K562 (cell line): ENCODE results near the gene PPP1R13L. TPM values are rescaled to one million over a fixed set of nuclear protein-coding genes. Genes with fewer than 3 reads are reported as not detected.
A peak's percentile ranks its signal among the peaks of the same experiment; 100 is the strongest.

ENCODE experiments used
- ARID1B ChIP-seq: fragments of 450-650 bp; IDR thresholded peaks from 2 replicates; pipeline ENCODE4 v1.6.1; 2016; ENCODE audit warnings: antibody characterized with exemption, mild to moderate bottlenecking, inconsistent platforms
- CBFA2T3 ChIP-seq: fragments of 450-650 bp; IDR thresholded peaks from 2 replicates; pipeline ENCODE4 v1.6.1; 2017
- ELF4 ChIP-seq: fragments of 450-650 bp; formaldehyde crosslinking; IDR thresholded peaks from 2 replicates; pipeline ENCODE4 v1.4.0; 2022; ENCODE audit warnings: missing genetic modification characterization
- EP300 ChIP-seq: IDR thresholded peaks from 2 replicates; pipeline ENCODE4 v1.6.1; 2012; ENCODE audit warnings: low read length, improper control_type of control experiment
- GABPA ChIP-seq: fragments of 200-800 bp; sonication (Bioruptor generic); conservative IDR thresholded peaks from 2 replicates; pipeline ENCODE4 v1.6.1; 2016; ENCODE audit warnings: low read depth, missing genetic modification characterization, missing compliant biosample characterization
- GABPB1 ChIP-seq: sonication (generic); formaldehyde crosslinking; IDR thresholded peaks from 2 replicates; pipeline ENCODE4 v1.8.0; 2022; ENCODE audit warnings: mild to moderate bottlenecking, missing genetic modification reagents
- HNRNPLL ChIP-seq: fragments of 200-400 bp; formaldehyde crosslinking; IDR thresholded peaks from 2 replicates; pipeline ENCODE4 v1.6.1; 2017; ENCODE audit warnings: low read length, low read depth, mild to moderate bottlenecking; ENCODE audit not compliant: poor library complexity, severe bottlenecking
- KAT7 ChIP-seq: sonication (generic); formaldehyde crosslinking; IDR thresholded peaks from 2 replicates; pipeline ENCODE4 v1.8.0; 2022; ENCODE audit warnings: missing genetic modification reagents, mild to moderate bottlenecking, borderline replicate concordance
- KLF1 ChIP-seq: fragments of 450-650 bp; IDR thresholded peaks from 2 replicates; pipeline ENCODE4 v1.6.1; 2016; ENCODE audit warnings: missing genetic modification characterization, missing compliant biosample characterization
- NR1H2 ChIP-seq: sonication (generic); formaldehyde crosslinking; IDR thresholded peaks from 2 replicates; pipeline ENCODE4 v1.4.0; 2020; ENCODE audit warnings: mild to moderate bottlenecking, missing genetic modification reagents
- POLR2AphosphoS5 ChIP-seq: IDR thresholded peaks from 2 replicates; pipeline ENCODE4 v1.6.1; 2011; ENCODE audit warnings: mild to moderate bottlenecking, low read depth, low read length, moderate library complexity; ENCODE audit not compliant: control insufficient read depth, insufficient read depth
- POLR2G ChIP-seq: fragments of 200-400 bp; formaldehyde crosslinking; IDR thresholded peaks from 2 replicates; pipeline ENCODE4 v1.6.1; 2017; ENCODE audit warnings: low read depth, mild to moderate bottlenecking, antibody characterized with exemption, low read length, moderate library complexity
- SP1 ChIP-seq: sonication (generic); formaldehyde crosslinking; IDR thresholded peaks from 2 replicates; pipeline ENCODE4 v1.8.1; 2022; ENCODE audit warnings: mild to moderate bottlenecking, missing genetic modification reagents
- SREBF1 ChIP-seq: fragments of 150-350 bp; IDR thresholded peaks from 2 replicates; pipeline ENCODE4 v1.6.1; 2014; ENCODE audit warnings: antibody characterized with exemption, low read depth, low read length, borderline replicate concordance
- SRSF3 ChIP-seq: fragments of 200-400 bp; formaldehyde crosslinking; IDR thresholded peaks from 2 replicates; pipeline ENCODE4 v1.6.1; 2016; ENCODE audit warnings: mild to moderate bottlenecking, low read length, moderate library complexity; ENCODE audit not compliant: insufficient read depth
- TAF1 ChIP-seq: IDR thresholded peaks from 2 replicates; pipeline ENCODE4 v1.6.1; 2011; ENCODE audit warnings: mild to moderate bottlenecking, low read length, moderate library complexity; ENCODE audit not compliant: insufficient read depth, control insufficient read depth, severe bottlenecking; ENCODE audit errors: extremely low read depth
- TAF9B ChIP-seq: fragments of 450-650 bp; IDR thresholded peaks from 2 replicates; pipeline ENCODE4 v1.6.1; 2018; ENCODE audit warnings: mild to moderate bottlenecking; ENCODE audit not compliant: partially characterized antibody
- TBP ChIP-seq: optimal IDR thresholded peaks from 2 replicates; pipeline ENCODE3; 2011; ENCODE audit warnings: low read depth, low read length, improper control_type of control experiment
- TOE1 ChIP-seq, 2 experiments: fragments of 450-650 bp in 1 of 2; sonication (generic) in 1 of 2; formaldehyde crosslinking in 1 of 2; IDR thresholded peaks; 2 replicates each; pipeline versions ENCODE4 v1.7.1 to v1.8.0; 2016 to 2022; ENCODE audit warnings: borderline replicate concordance in 2 of 2, mild to moderate bottlenecking in 2 of 2, antibody characterized with exemption in 1 of 2, inconsistent platforms in 1 of 2, low read depth in 1 of 2, missing genetic modification reagents in 1 of 2, moderate library complexity in 1 of 2
- ZNF431 ChIP-seq: sonication (generic); formaldehyde crosslinking; IDR thresholded peaks from 2 replicates; pipeline ENCODE4 v1.8.0; 2022; ENCODE audit warnings: mild to moderate bottlenecking, missing genetic modification reagents
- ZNF668 ChIP-seq: fragments of 250-450 bp; sonication (Bioruptor Pico); IDR thresholded peaks from 2 replicates; pipeline ENCODE4 v1.8.0; 2022; ENCODE audit warnings: mild to moderate bottlenecking, inconsistent platforms
- polyA plus RNA-seq, 8 experiments: library from polyadenylated mRNA; depleted of rRNA in 4 of 8; stranded (reverse) in 5 of 8; unstranded in 3 of 8; fragments of >200 nt; fragmentation: Nextera tagmentation in 2 of 8; fragmentation: Illumina TruSeq in 1 of 8; extraction: Ambion mirVana in 2 of 8; extraction: Trizol in 1 of 8; gene quantifications; 2 replicates each; pipeline versions ENCODE4 v1.2.1 to v1.2.3, GENCODE V29; 2011 to 2014; ENCODE audit warnings: inconsistent platforms in 1 of 8, missing spikeins in 1 of 8
- total RNA-seq, 7 experiments: library from RNA; depleted of rRNA in 6 of 7; stranded (reverse); fragments of >200 nt in 6 of 7; fragmentation: Illumina TruSeq in 2 of 7; extraction: Trizol in 2 of 7; gene quantifications; 2 replicates each; pipeline versions ENCODE4 v1.2.1 to v1.2.3, GENCODE V29; 2011 to 2021; ENCODE audit warnings: low replicate concordance in 1 of 7
- TF ChIP-seq, protein P1 (sequence below), 2 experiments: IDR thresholded peaks; 2 replicates each; pipeline ENCODE4 v1.6.1; 2011; ENCODE audit warnings: borderline replicate concordance in 1 of 2, control low read depth in 1 of 2, low read depth in 1 of 2, low read length in 1 of 2, mild to moderate bottlenecking in 1 of 2, mixed read lengths in 1 of 2, moderate library complexity in 1 of 2; ENCODE audit not compliant: insufficient read depth in 1 of 2, insufficient read length in 1 of 2, poor library complexity in 1 of 2, severe bottlenecking in 1 of 2; ENCODE audit errors: extremely low read depth in 1 of 2
- TF ChIP-seq, protein P2 (sequence below): sonication (generic); formaldehyde crosslinking; IDR thresholded peaks from 2 replicates; pipeline ENCODE4 v1.9.0; 2022; ENCODE audit warnings: mild to moderate bottlenecking, missing genetic modification reagents
- TF ChIP-seq, protein P3 (sequence below): fragments of 450-650 bp; IDR thresholded peaks from 2 replicates; pipeline ENCODE4 v1.6.1; 2014; ENCODE audit warnings: low read depth, mild to moderate bottlenecking, moderate library complexity, borderline replicate concordance

Gene PPP1R13L
- total and polyA plus RNA-seq, 9 of the 15 experiments (the other 6 are each of a cell fraction or from before 2014, with no cell fraction given), result 0.32 to 6.7 (median 2.0) TPM

DNA sequence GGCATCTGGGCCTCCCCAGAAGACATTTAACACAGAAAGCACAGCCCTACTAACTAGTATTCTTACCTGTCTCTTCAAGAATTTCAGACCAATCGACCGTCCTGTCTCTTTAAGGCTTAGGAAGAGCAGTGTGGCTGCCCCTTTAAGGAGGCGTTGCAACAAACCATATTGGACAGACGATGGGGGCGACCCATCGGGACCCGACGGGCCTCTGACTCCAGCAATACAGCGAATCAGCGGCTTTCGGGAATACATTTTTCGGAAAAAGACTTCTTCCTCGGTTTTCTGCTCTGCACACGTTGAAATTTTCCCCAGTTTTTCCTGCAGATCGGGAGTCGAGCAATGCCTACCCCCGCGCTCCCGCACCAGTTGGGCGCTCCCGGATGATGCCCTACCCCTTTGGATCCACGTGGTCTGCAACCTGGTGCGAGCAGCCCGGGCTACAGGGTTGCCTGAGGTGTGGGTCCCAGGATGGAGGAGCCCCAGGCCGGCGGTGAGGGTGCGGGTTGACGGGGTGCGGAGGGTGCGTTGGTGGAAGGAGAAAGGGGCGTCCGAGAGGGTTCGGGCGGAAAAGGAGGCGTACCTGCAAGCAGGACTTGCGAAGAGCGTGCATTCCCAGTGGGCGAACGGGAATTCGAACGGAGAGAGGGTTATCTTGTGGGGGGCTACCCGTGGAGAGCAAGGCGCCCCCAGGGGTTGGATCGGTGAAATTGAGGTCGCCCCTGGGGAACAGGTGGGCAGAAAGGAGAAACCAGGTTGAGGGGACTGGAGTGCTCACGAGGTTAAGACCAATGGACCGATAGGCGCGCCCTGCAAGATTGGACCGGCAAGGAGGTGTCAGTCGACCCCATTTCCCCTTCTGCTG is 1.6 kb upstream of the PPP1R13L start, which contains the start of gene POLR1G (continued):
- peak; percentile 88 for TF ChIP-seq POLR2G
- TF ChIP-seq HNRNPLL, result peak; percentile 25
- TF ChIP-seq CBFA2T3, result peak; percentile 19; the same call in 1 of the 2 replicates
- peak; percentile 46; the same call in 1 of the 2 replicates for TF ChIP-seq ZNF431
- peak; percentile 53 for TF ChIP-seq GABPB1 (CRISPR knock-in tag)
- no peak for TF ChIP-seq ELF4 (CRISPR knock-in tag)
- peak; percentile 57; the same call in 1 of the 2 replicates for TF ChIP-seq POLR2AphosphoS5
- peak; percentile 54 for TF ChIP-seq TAF1
- TF ChIP-seq GABPA (tag), result peak; percentile 57; the same call in 1 of the 2 replicates
- peak; percentile 60 for TF ChIP-seq TBP
- TF ChIP-seq, protein P1, sequence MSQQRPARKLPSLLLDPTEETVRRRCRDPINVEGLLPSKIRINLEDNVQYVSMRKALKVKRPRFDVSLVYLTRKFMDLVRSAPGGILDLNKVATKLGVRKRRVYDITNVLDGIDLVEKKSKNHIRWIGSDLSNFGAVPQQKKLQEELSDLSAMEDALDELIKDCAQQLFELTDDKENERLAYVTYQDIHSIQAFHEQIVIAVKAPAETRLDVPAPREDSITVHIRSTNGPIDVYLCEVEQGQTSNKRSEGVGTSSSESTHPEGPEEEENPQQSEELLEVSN (IDR thresholded peaks at IDR 0.05; ENCODE audit: borderline replicate concordance in 1 of 2, extremely low read depth in 1 of 2, insufficient read depth in 1 of 2, insufficient read length in 1 of 2, low read depth in 1 of 2, low read length in 1 of 2, poor library complexity in 1 of 2, severe bottlenecking in 1 of 2), result peak; percentile 42 to 49
- peak; percentile 81; the same call in 1 of the 2 replicates for TF ChIP-seq SREBF1
- TF ChIP-seq SRSF3, result no peak
- 0 out of 2 replicates have a peak, but pooled peaks have one; percentile 16 for TF ChIP-seq ARID1B
- no peak for TF ChIP-seq ZNF668 (CRISPR knock-in tag)
- TF ChIP-seq, protein P2, sequence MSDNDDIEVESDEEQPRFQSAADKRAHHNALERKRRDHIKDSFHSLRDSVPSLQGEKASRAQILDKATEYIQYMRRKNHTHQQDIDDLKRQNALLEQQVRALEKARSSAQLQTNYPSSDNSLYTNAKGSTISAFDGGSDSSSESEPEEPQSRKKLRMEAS (CRISPR knock-in tag), result peak; percentile 97
- TF ChIP-seq KLF1, result no peak
- no peak; the same call in 1 of the 2 replicates for TF ChIP-seq NR1H2
- TF ChIP-seq, protein P3, sequence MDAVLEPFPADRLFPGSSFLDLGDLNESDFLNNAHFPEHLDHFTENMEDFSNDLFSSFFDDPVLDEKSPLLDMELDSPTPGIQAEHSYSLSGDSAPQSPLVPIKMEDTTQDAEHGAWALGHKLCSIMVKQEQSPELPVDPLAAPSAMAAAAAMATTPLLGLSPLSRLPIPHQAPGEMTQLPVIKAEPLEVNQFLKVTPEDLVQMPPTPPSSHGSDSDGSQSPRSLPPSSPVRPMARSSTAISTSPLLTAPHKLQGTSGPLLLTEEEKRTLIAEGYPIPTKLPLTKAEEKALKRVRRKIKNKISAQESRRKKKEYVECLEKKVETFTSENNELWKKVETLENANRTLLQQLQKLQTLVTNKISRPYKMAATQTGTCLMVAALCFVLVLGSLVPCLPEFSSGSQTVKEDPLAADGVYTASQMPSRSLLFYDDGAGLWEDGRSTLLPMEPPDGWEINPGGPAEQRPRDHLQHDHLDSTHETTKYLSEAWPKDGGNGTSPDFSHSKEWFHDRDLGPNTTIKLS, result peak; percentile 48
- TF ChIP-seq KAT7 (CRISPR knock-in tag), result 0 out of 2 replicates have a peak, but pooled peaks have one; percentile 38
- TF ChIP-seq SP1 (CRISPR knock-in tag), result peak; percentile 93
- 0 out of 2 replicates have a peak, but pooled peaks have one; percentile 26 for TF ChIP-seq EP300
- TF ChIP-seq TAF9B, result no peak
- peak; percentile 100 for TF ChIP-seq TOE1 (IDR thresholded peaks at IDR 0.05; ENCODE audit: borderline replicate concordance)
- TF ChIP-seq TOE1 (CRISPR knock-in tag; IDR thresholded peaks at IDR 0.05; ENCODE audit: borderline replicate concordance, low read depth), result no peak
